GM19397 (cell line): ENCODE results near the gene FOXF2.

ENCODE experiments used
- ATAC-seq: cut with Tn5 transposase; IDR thresholded peaks from one replicate; pipeline ENCODE4 v1.9.1; 2021; ENCODE audit warnings: mild to moderate bottlenecking, moderate library complexity; ENCODE audit not compliant: unreplicated experiment

The FOXF2 gene

DNA sequence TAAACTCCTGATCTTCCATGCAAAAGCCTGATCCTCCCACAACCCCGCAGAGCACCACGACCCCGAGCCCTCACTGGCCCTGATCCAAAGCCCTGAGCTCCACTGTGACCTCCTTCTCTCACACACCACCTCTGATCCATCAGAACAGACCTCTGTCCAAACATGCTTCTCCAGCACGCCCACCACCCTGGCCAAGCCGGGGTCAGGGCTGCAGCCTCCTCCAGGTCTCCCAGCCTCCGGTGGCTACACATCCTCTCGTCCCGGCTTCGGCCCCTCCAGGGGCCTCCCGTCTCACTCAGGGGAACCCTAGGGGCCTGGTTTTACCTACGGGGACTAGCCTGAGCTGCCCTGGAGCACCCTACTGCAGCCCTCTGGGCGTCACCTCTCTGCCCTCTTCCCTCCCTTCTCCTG is 49.1 kb downstream of the FOXF2 start:
- ATAC-seq, result no peak

DNA sequence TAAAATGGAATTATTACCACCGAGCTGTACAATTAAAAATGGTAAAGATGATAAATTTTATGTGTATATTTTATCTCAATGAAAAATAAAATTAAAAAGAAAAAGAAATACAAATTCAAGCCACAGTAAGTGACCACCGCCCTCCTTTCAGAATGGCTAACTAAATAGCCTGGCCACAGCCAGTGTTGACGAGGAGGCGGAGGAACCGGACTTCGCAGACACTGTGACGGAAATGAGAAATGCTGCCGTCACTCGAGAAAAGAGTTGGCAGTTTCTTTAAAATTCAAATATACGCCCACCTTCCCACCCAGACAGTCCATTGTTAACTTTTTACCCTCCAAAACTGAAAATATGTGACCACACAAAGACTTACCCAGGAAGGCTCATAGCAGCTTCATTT is 50.0 kb downstream of the FOXF2 start:
- ATAC-seq, result no peak

DNA sequence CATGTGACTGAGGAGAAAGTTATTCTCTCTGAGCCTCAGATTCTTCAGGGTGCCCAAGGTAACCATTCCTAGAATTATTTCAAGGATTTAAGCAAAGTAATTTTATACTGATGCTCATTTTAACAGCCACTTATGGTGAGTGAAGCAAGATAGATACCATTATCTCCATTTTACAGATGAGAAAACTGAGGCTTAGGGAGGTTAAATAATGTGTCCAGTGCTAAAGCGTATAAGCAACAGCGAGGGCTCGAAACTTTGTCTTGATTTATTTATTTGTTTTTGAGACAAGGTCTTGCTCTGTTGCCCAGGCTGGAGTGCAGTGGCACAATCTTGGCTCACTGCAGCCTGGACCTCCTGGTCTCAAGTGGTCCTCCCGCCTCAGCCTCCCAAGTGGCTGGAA is 53.6 kb downstream of the FOXF2 start:
- ATAC-seq, result no peak
